Activated B cell treated with CpG ODN at 0.5 μM for 24 hours (primary cell): Measurements from ENCODE around the gene OSBPL8. TPM values are rescaled to one million over a fixed set of nuclear protein-coding genes. Genes with fewer than 3 reads are reported as not detected.
"Not testable (repeated sequence)": the region's sequence is repeated elsewhere in the genome, so short reads cannot be mapped to it uniquely, and the experiment has no call there.

Experiments
- ATAC-seq: fragments of 200-7000 bp; cut with Tn5 transposase; one replicate; pipeline ENCODE4 v1.10.0; 2021; ENCODE audit warnings: low read depth, mild to moderate bottlenecking, moderate library complexity
- CTCF ChIA-PET: fragments of 350-600 bp; sonication (Branson Sonifier 250); formaldehyde crosslinking; loops from one replicate; lab custom pipeline; 2021; ENCODE audit warnings: antibody characterized with exemption; lab: Charles Lee
- POLR2A ChIA-PET: fragments of 350-600 bp; sonication (Branson Sonifier 250); formaldehyde crosslinking; loops from one replicate; lab custom pipeline; 2021; ENCODE audit warnings: antibody characterized with exemption; lab: Charles Lee
- DNase-seq: peaks from one replicate; pipeline ENCODE4 v3.0.0; 2022
- H3K27ac Mint-ChIP-seq: one replicate; pipeline ENCODE4 v1.8.0; 2020; ENCODE audit warnings: mixed read lengths
- H3K27me3 Mint-ChIP-seq: one replicate; pipeline ENCODE4 v1.8.0; 2021; ENCODE audit warnings: mixed read lengths
- H3K36me3 Mint-ChIP-seq: one replicate; pipeline ENCODE4 v1.8.0; 2021; ENCODE audit warnings: low read depth, mixed read lengths
- H3K4me1 Mint-ChIP-seq: one replicate; pipeline ENCODE4 v1.8.0; 2021; ENCODE audit warnings: mixed read lengths
- H3K4me3 Mint-ChIP-seq: one replicate; pipeline ENCODE4 v1.8.0; 2020; ENCODE audit warnings: mild to moderate bottlenecking, mixed read lengths
- H3K9me3 Mint-ChIP-seq: one replicate; pipeline ENCODE4 v1.8.0; 2020; ENCODE audit warnings: mixed read lengths
- CTCF ChIP-seq: fragments of 200-600 bp; IDR thresholded peaks from one replicate; pipeline ENCODE4 v1.8.0; 2022; ENCODE audit warnings: antibody characterized with exemption, mild to moderate bottlenecking
- intact Hi-C: fragments of 100-400 bp; cut with micrococcal nuclease; formaldehyde crosslinking; loops from one replicate; pipeline ENCODE4 v1.15.1; 2024
- total RNA-seq: library from RNA; stranded (reverse); gene quantifications from 2 replicates; pipeline ENCODE4 v1.2.3, GENCODE V29; 2022

The OSBPL8 gene
- total RNA-seq, 1 donor from 2014 or later, result 79.6 TPM

GRCh38 chr12:76340680-76341435 lies 218.7 kb downstream of the OSBPL8 start:
- Mint-ChIP-seq H3K27me3 (no peaks in the 10 kb centered on the region), H3K4me3 (no peak overlapping the region), H3K9me3 (no peaks in the 10 kb centered on the region), H3K36me3 (peaks cover 8% of the 10 kb centered on the region), H3K27ac (no peak overlapping the region), H3K4me1 (peaks cover 5% of the 10 kb centered on the region)
- ATAC-seq (no peak), DNase-seq (no peak)
- intact Hi-C loops, result loop anchor here (10.0 kb wide), 2 partner anchors 724 to 856 kb away; partner anchors contain the start of genes E2F7 and GLIPR1
- POLR2A ChIA-PET, result no interaction called here
- CTCF ChIA-PET, result interaction anchor here (1.0 kb wide), 1 partner anchor 134 kb away, joined by 3 read pairs; no protein-coding TSS in a partner anchor
- TF ChIP-seq CTCF, result no peak

- no peaks in the 10 kb centered on the region for H3K9me3 Mint-ChIP-seq
- H3K27me3 Mint-ChIP-seq, result no peaks in the 10 kb centered on the region
- POLR2A ChIA-PET, result no interaction called here
- CTCF ChIA-PET, result no interaction called here
- no peaks in the 10 kb centered on the region for H3K36me3 Mint-ChIP-seq
- no peak for ATAC-seq
- TF ChIP-seq CTCF, result no peak
- no peak overlapping the region for H3K27ac Mint-ChIP-seq
- intact Hi-C loops, result no loop called here
- H3K4me3 Mint-ChIP-seq, result no peak overlapping the region
- DNase-seq, result no peak
- H3K4me1 Mint-ChIP-seq, result no peaks in the 10 kb centered on the region
These were observed 222.0 kb downstream of the OSBPL8 start for GRCh38 chr12:76337583-76337982.

GRCh38 chr12:76332606-76333005 lies 227.0 kb downstream of the OSBPL8 start:
- Mint-ChIP-seq H3K4me1 (no peaks in the 10 kb centered on the region), H3K36me3 (no peaks in the 10 kb centered on the region), H3K27me3 (peaks cover 2% of the 10 kb centered on the region), H3K9me3 (no peaks in the 10 kb centered on the region), H3K27ac (no peak overlapping the region), H3K4me3 (no peak overlapping the region)
- POLR2A ChIA-PET, result no interaction called here
- DNase-seq (no peak), ATAC-seq (no peak)
- intact Hi-C loops, result no loop called here
- TF ChIP-seq CTCF, result no peak
- CTCF ChIA-PET, result interaction anchor here (1.1 kb wide), 1 partner anchor 35 kb away, joined by 3 read pairs; no protein-coding TSS in a partner anchor

- Mint-ChIP-seq H3K4me3 (no peak overlapping the region), H3K36me3 (no peaks in the 10 kb centered on the region), H3K4me1 (no peaks in the 10 kb centered on the region), H3K27ac (no peak overlapping the region), H3K9me3 (no peaks in the 10 kb centered on the region), H3K27me3 (peaks cover 2% of the 10 kb centered on the region)
- intact Hi-C loops, result no loop called here
- ATAC-seq, result no peak
- ChIA-PET POLR2A (no interaction called here), CTCF (no interaction called here)
- DNase-seq, result no peak
- TF ChIP-seq CTCF, result no peak
These were observed 230.0 kb downstream of the OSBPL8 start for GRCh38 chr12:76329606-76330005.

GRCh38 chr12:76329159-76329558 lies 230.4 kb downstream of the OSBPL8 start:
- ATAC-seq, result no peak
- DNase-seq, result no peak
- ChIA-PET CTCF (no interaction called here), POLR2A (no interaction called here)
- H3K9me3 Mint-ChIP-seq, result no peaks in the 10 kb centered on the region
- no peak overlapping the region for H3K27ac Mint-ChIP-seq
- intact Hi-C loops, result no loop called here
- peaks cover 2% of the 10 kb centered on the region for H3K27me3 Mint-ChIP-seq
- TF ChIP-seq CTCF, result no peak
- H3K4me1 Mint-ChIP-seq, result no peaks in the 10 kb centered on the region
- no peaks in the 10 kb centered on the region for H3K36me3 Mint-ChIP-seq
- H3K4me3 Mint-ChIP-seq, result no peak overlapping the region

GRCh38 chr12:76319595-76320319 lies 239.8 kb downstream of the OSBPL8 start:
- H3K27me3 Mint-ChIP-seq, H3K27ac Mint-ChIP-seq, POLR2A ChIA-PET, intact Hi-C loops, DNase-seq, ATAC-seq, H3K4me1 Mint-ChIP-seq, H3K9me3 Mint-ChIP-seq, H3K4me3 Mint-ChIP-seq, H3K36me3 Mint-ChIP-seq, CTCF ChIA-PET: not testable (repeated sequence)
